HepG2 (cell line): Measurements from ENCODE around the gene MCF2L. TPM values are rescaled to one million over a fixed set of nuclear protein-coding genes. Genes with fewer than 3 reads are reported as not detected.
A peak's percentile ranks its signal among the peaks of the same experiment; 100 is the strongest.

Source experiments
- BCLAF1 ChIP-seq: fragments of 450-650 bp; IDR thresholded peaks from 2 replicates; pipeline ENCODE4 v1.6.1; 2017; ENCODE audit warnings: mild to moderate bottlenecking
- CBX2 ChIP-seq, 2 experiments: fragments of 200-600 bp in 1 of 2; sonication (generic); formaldehyde crosslinking in 1 of 2; IDR thresholded peaks; 2 replicates each; pipeline versions ENCODE4 v1.7.0 to v1.8.1; 2018 to 2022; ENCODE audit warnings: low read depth in 2 of 2, low read length in 1 of 2, mild to moderate bottlenecking in 1 of 2, missing genetic modification reagents in 1 of 2
- ETV6 ChIP-seq: sonication (generic); formaldehyde crosslinking; conservative IDR thresholded peaks from 2 replicates; pipeline ENCODE4 v1.4.0; 2020; ENCODE audit warnings: missing genetic modification reagents
- HNF1A ChIP-seq, 2 experiments: sonication (generic) in 1 of 2; formaldehyde crosslinking in 1 of 2; IDR thresholded peaks; 2 replicates each; pipeline versions ENCODE4 v1.4.0 to v1.6.1; 2016 to 2020; ENCODE audit warnings: borderline replicate concordance in 1 of 2, low read depth in 1 of 2, mild to moderate bottlenecking in 1 of 2, missing genetic modification reagents in 1 of 2
- HNRNPH1 ChIP-seq: fragments of 200-400 bp; formaldehyde crosslinking; optimal IDR thresholded peaks from 2 replicates; pipeline ENCODE3; 2017; ENCODE audit warnings: mild to moderate bottlenecking, low read depth, low read length
- MTF1 ChIP-seq: sonication (generic); formaldehyde crosslinking; IDR thresholded peaks from 2 replicates; pipeline ENCODE4 v1.5.0; 2020; ENCODE audit warnings: missing genetic modification reagents
- NAIF1 ChIP-seq: sonication (generic); formaldehyde crosslinking; IDR thresholded peaks from 2 replicates; pipeline ENCODE4 v1.5.0; 2020; ENCODE audit warnings: mild to moderate bottlenecking, missing genetic modification reagents, borderline replicate concordance
- PBX3 ChIP-seq: sonication (generic); formaldehyde crosslinking; IDR thresholded peaks from 2 replicates; pipeline ENCODE4 v1.8.1; 2023; ENCODE audit warnings: missing genetic modification reagents, inconsistent platforms, borderline replicate concordance
- RBM22 ChIP-seq: fragments of 200-400 bp; formaldehyde crosslinking; optimal IDR thresholded peaks from 2 replicates; pipeline ENCODE3; 2017; ENCODE audit warnings: mild to moderate bottlenecking, low read length, moderate library complexity
- ZBTB37 ChIP-seq: sonication (generic); formaldehyde crosslinking; IDR thresholded peaks from 2 replicates; pipeline ENCODE4 v1.4.0; 2020; ENCODE audit warnings: mild to moderate bottlenecking, missing genetic modification reagents
- ZNF17 ChIP-seq: sonication (generic); formaldehyde crosslinking; IDR thresholded peaks from 2 replicates; pipeline ENCODE4 v1.5.0; 2020; ENCODE audit warnings: mild to moderate bottlenecking, missing genetic modification reagents
- ZNF329 ChIP-seq: sonication (generic); formaldehyde crosslinking; IDR thresholded peaks from 2 replicates; pipeline ENCODE4 v1.9.0; 2021; ENCODE audit warnings: low read depth, mild to moderate bottlenecking, missing genetic modification reagents
- ZNF550 ChIP-seq: sonication (generic); formaldehyde crosslinking; IDR thresholded peaks from 2 replicates; pipeline ENCODE4 v1.4.0; 2020; ENCODE audit warnings: mild to moderate bottlenecking, missing genetic modification reagents, borderline replicate concordance
- ZNF800 ChIP-seq: sonication (generic); formaldehyde crosslinking; IDR thresholded peaks from 2 replicates; pipeline ENCODE4 v1.4.0; 2020; ENCODE audit warnings: missing genetic modification reagents
- polyA plus RNA-seq, 8 experiments: library from polyadenylated mRNA; depleted of rRNA in 3 of 8; stranded (reverse) in 7 of 8; unstranded in 1 of 8; fragments of >200 nt; fragmentation: Illumina TruSeq in 4 of 8; extraction: Trizol in 4 of 8; gene quantifications; 2 replicates each; pipeline versions ENCODE4 v1.2.1 to v1.2.3, GENCODE V29; 2011 to 2016; ENCODE audit warnings: low read depth in 4 of 8, missing spikeins in 1 of 8, mixed read lengths in 1 of 8; ENCODE audit not compliant: insufficient read depth in 1 of 8
- total RNA-seq, 5 experiments: library from RNA; depleted of rRNA; stranded (reverse); fragments of >200 nt; fragmentation: Illumina TruSeq; extraction: Trizol; gene quantifications; 2 replicates each; pipeline ENCODE4 v1.2.3, GENCODE V29; 2016; ENCODE audit warnings: low read depth in 1 of 5

The MCF2L gene
- total and polyA plus RNA-seq, 2 of the 13 experiments (the other 11 are each of a cell fraction or from before 2014, with no cell fraction given), result 19.4 to 28.4 TPM

GRCh38 chr13:113105032-113105920, 136.3 kb downstream of the MCF2L start, which contains the start of gene F7 (continued):
- TF ChIP-seq BCLAF1 (no peak), NAIF1 (CRISPR knock-in tag) (no peak), HNF1A (IDR thresholded peaks at IDR 0.05; ENCODE audit: low read depth) (peak; percentile 54; the same call in 1 of the 2 replicates), HNF1A (CRISPR knock-in tag; IDR thresholded peaks at IDR 0.05; ENCODE audit: borderline replicate concordance) (peak; percentile 66), ZNF550 (CRISPR knock-in tag) (no peak), PBX3 (CRISPR knock-in tag) (no peak), ZNF800 (CRISPR knock-in tag) (no peak), ETV6 (peak; percentile 76; the same call in 1 of the 2 replicates), ZNF329 (CRISPR knock-in tag) (0 out of 2 replicates have a peak, but pooled peaks have one; percentile 49), ZNF17 (no peak), ZBTB37 (no peak), HNRNPH1 (no peak), RBM22 (no peak), CBX2 (IDR thresholded peaks at IDR 0.05; ENCODE audit: low read depth, low read length) (no peak), CBX2 (CRISPR knock-in tag; IDR thresholded peaks at IDR 0.05; ENCODE audit: low read depth) (no peak), MTF1 (no peak)
